WTC11 (cell line): ENCODE results near the gene EZR. TPM values are rescaled to one million over a fixed set of nuclear protein-coding genes. Genes with fewer than 3 reads are reported as not detected.
A peak's percentile ranks its signal among the peaks of the same experiment; 100 is the strongest.

Source experiments
- ELF4 ChIP-seq: sonication (generic); formaldehyde crosslinking; IDR thresholded peaks from 2 replicates; pipeline ENCODE4 v1.8.1; 2022; ENCODE audit warnings: low read depth, mild to moderate bottlenecking, moderate library complexity, missing genetic modification reagents
- EMX1 ChIP-seq: fragments of 250-450 bp; sonication (Bioruptor Pico); IDR thresholded peaks from 2 replicates; pipeline ENCODE4 v1.8.0; 2021; ENCODE audit warnings: mild to moderate bottlenecking
- ESRRA ChIP-seq: sonication (generic); formaldehyde crosslinking; IDR thresholded peaks from 2 replicates; pipeline ENCODE4 v1.8.1; 2022; ENCODE audit warnings: mild to moderate bottlenecking, missing genetic modification reagents, borderline replicate concordance
- ETV6 ChIP-seq: sonication (generic); formaldehyde crosslinking; IDR thresholded peaks from 2 replicates; pipeline ENCODE4 v1.8.1; 2022; ENCODE audit warnings: mild to moderate bottlenecking, missing genetic modification reagents
- FOXK1 ChIP-seq: sonication (generic); formaldehyde crosslinking; IDR thresholded peaks from 2 replicates; pipeline ENCODE4 v1.8.0; 2022; ENCODE audit warnings: mild to moderate bottlenecking, moderate library complexity, missing genetic modification reagents
- GTF2I ChIP-seq: fragments of 250-450 bp; sonication (Bioruptor Pico); conservative IDR thresholded peaks from 2 replicates; pipeline ENCODE4 v1.4.0; 2021; ENCODE audit warnings: mild to moderate bottlenecking
- HMGA2 ChIP-seq: fragments of 250-450 bp; sonication (Bioruptor Pico); IDR thresholded peaks from 2 replicates; pipeline ENCODE4 v1.4.0; 2021; ENCODE audit warnings: mild to moderate bottlenecking, moderate library complexity
- MXD4 ChIP-seq: fragments of 250-450 bp; sonication (Bioruptor Pico); IDR thresholded peaks from 2 replicates; pipeline ENCODE4 v1.8.0; 2021; ENCODE audit warnings: mild to moderate bottlenecking, moderate library complexity, borderline replicate concordance
- NFYB ChIP-seq: sonication (generic); formaldehyde crosslinking; conservative IDR thresholded peaks from 2 replicates; pipeline ENCODE4 v1.8.0; 2022; ENCODE audit warnings: low read depth, missing genetic modification reagents
- NR1H2 ChIP-seq: sonication (generic); formaldehyde crosslinking; IDR thresholded peaks from 2 replicates; pipeline ENCODE4 v1.9.0; 2021; ENCODE audit warnings: mild to moderate bottlenecking, moderate library complexity, missing genetic modification reagents
- NR3C1 ChIP-seq: sonication (generic); formaldehyde crosslinking; conservative IDR thresholded peaks from 2 replicates; pipeline ENCODE4 v1.8.1; 2023; ENCODE audit warnings: low read depth, mild to moderate bottlenecking, missing genetic modification reagents
- RELA ChIP-seq: sonication (generic); formaldehyde crosslinking; IDR thresholded peaks from 2 replicates; pipeline ENCODE4 v1.8.1; 2022; ENCODE audit warnings: missing genetic modification reagents, mild to moderate bottlenecking, borderline replicate concordance
- RORB ChIP-seq: fragments of 250-450 bp; sonication (Bioruptor Pico); IDR thresholded peaks from 2 replicates; pipeline ENCODE4 v1.9.0; 2021; ENCODE audit warnings: mild to moderate bottlenecking
- SP1 ChIP-seq: sonication (generic); formaldehyde crosslinking; conservative IDR thresholded peaks from 2 replicates; pipeline ENCODE4 v1.8.1; 2022; ENCODE audit warnings: missing genetic modification reagents
- ZBTB21 ChIP-seq: sonication (generic); formaldehyde crosslinking; IDR thresholded peaks from 2 replicates; pipeline ENCODE4 v1.8.1; 2023; ENCODE audit warnings: mild to moderate bottlenecking, missing genetic modification reagents, borderline replicate concordance
- ZNF219 ChIP-seq: sonication (generic); formaldehyde crosslinking; IDR thresholded peaks from 2 replicates; pipeline ENCODE4 v1.8.0; 2023; ENCODE audit warnings: missing genetic modification reagents, mild to moderate bottlenecking, borderline replicate concordance
- ZNF317 ChIP-seq: sonication (generic); formaldehyde crosslinking; IDR thresholded peaks from 2 replicates; pipeline ENCODE4 v1.8.1; 2023; ENCODE audit warnings: low read depth, mild to moderate bottlenecking, moderate library complexity, missing genetic modification reagents, borderline replicate concordance
- total RNA-seq: library from RNA; stranded (reverse); gene quantifications from 3 replicates; pipeline ENCODE4 v1.2.3, GENCODE V29; 2021
- TF ChIP-seq, protein P1 (sequence below): sonication (generic); formaldehyde crosslinking; IDR thresholded peaks from 2 replicates; pipeline ENCODE4 v1.8.1; 2023; ENCODE audit warnings: mild to moderate bottlenecking, missing genetic modification reagents, moderate library complexity
- TF ChIP-seq, protein P2 (sequence below): sonication (generic); formaldehyde crosslinking; IDR thresholded peaks from 2 replicates; pipeline ENCODE4 v1.8.1; 2022; ENCODE audit warnings: low read depth, missing genetic modification reagents, borderline replicate concordance
- TF ChIP-seq, protein P3 (sequence below): sonication (generic); formaldehyde crosslinking; IDR thresholded peaks from 2 replicates; pipeline ENCODE4 v1.8.1; 2022; ENCODE audit warnings: missing genetic modification reagents, borderline replicate concordance
- TF ChIP-seq, protein P4 (sequence below): sonication (generic); formaldehyde crosslinking; IDR thresholded peaks from 2 replicates; pipeline ENCODE4 v1.8.1; 2023; ENCODE audit warnings: mild to moderate bottlenecking, missing genetic modification reagents
- TF ChIP-seq, protein P5 (sequence below): fragments of 250-450 bp; sonication (Bioruptor Pico); IDR thresholded peaks from 2 replicates; pipeline ENCODE4 v2.1.2; 2022; ENCODE audit warnings: mild to moderate bottlenecking, moderate library complexity
- TF ChIP-seq, protein P6 (sequence below): sonication (generic); formaldehyde crosslinking; IDR thresholded peaks from 2 replicates; pipeline ENCODE4 v1.8.0; 2022; ENCODE audit warnings: mild to moderate bottlenecking, missing genetic modification reagents
- TF ChIP-seq, protein P7 (sequence below): fragments of 250-450 bp; sonication (Bioruptor Pico); IDR thresholded peaks from 2 replicates; pipeline ENCODE4 v1.9.0; 2021; ENCODE audit warnings: moderate library complexity, mild to moderate bottlenecking, inconsistent platforms, borderline replicate concordance
- TF ChIP-seq, protein P8 (sequence below): sonication (generic); formaldehyde crosslinking; IDR thresholded peaks from 2 replicates; pipeline ENCODE4 v1.8.0; 2022; ENCODE audit warnings: missing genetic modification reagents
- TF ChIP-seq, protein P9 (sequence below): sonication (generic); formaldehyde crosslinking; IDR thresholded peaks from 2 replicates; pipeline ENCODE4 v1.8.0; 2022; ENCODE audit warnings: mild to moderate bottlenecking, missing genetic modification reagents

Gene EZR
- total RNA-seq, 1 experiment from 2014 or later = 215 TPM

DNA sequence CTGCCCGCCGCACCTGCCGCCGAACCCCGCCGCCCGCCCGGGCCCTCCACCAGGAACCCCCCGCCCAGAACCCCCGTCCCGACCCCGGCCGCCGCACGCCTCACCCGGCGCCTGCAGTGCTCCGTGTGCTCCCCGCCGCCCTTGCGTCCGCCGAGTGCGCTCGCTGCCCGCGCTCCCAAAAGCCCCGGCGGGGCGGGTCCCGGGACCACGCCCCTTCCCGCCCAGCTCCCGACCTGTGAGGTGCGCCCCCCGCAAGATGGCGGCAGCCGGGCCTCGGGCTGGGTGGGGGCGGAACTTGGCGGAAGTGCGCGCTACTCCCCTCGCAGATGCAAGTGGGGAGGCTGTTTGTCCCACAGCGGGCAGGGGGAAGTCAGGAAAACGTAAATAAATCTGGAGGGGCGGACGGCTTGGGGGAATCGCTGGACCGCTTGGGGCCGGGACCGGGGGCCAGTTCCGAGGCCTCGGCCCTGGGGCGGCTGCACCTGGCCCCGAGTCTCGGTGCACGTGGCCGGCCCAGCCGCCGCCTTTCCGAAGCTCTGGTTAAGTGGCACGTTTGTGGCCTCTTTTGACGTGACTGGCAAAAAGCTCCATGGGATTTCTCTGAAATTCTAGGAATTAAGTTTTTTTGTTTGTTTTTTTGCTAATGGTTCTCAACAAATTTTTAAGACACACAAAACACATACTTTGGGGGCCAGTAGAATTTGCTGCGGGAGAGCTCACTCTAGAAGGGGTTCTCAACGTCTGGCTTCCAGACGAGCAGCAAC, at the start of gene EZR (continued):
- TF ChIP-seq SP1 (peak; percentile 95), NFYB (peak; percentile 55; the same call in 1 of the 2 replicates), GTF2I (CRISPR knock-in tag) (no peak), MXD4 (0 out of 2 replicates have a peak, but pooled peaks have one; percentile 8), RELA (CRISPR knock-in tag) (peak; percentile 97), NR3C1 (CRISPR knock-in tag) (0 out of 2 replicates have a peak, but pooled peaks have one; percentile 48), RORB (no peak), ETV6 (no peak; the same call in 1 of the 2 replicates), EMX1 (CRISPR knock-in tag) (no peak), NR1H2 (CRISPR knock-in tag) (peak; percentile 90), ESRRA (CRISPR knock-in tag) (peak; percentile 88; the same call in 1 of the 2 replicates), ZBTB21 (CRISPR knock-in tag) (peak; percentile 76; the same call in 1 of the 2 replicates), FOXK1 (CRISPR knock-in tag) (peak; percentile 90), ELF4 (CRISPR knock-in tag) (peak; percentile 97), ZNF219 (CRISPR knock-in tag) (peak; percentile 94; the same call in 1 of the 2 replicates), ZNF317 (0 out of 2 replicates have a peak, but pooled peaks have one; percentile 63), HMGA2 (CRISPR knock-in tag) (no peak)
- TF ChIP-seq, protein P1, sequence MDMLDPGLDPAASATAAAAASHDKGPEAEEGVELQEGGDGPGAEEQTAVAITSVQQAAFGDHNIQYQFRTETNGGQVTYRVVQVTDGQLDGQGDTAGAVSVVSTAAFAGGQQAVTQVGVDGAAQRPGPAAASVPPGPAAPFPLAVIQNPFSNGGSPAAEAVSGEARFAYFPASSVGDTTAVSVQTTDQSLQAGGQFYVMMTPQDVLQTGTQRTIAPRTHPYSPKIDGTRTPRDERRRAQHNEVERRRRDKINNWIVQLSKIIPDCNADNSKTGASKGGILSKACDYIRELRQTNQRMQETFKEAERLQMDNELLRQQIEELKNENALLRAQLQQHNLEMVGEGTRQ = peak; percentile 44; the same call in 1 of the 2 replicates
- TF ChIP-seq, protein P2, sequence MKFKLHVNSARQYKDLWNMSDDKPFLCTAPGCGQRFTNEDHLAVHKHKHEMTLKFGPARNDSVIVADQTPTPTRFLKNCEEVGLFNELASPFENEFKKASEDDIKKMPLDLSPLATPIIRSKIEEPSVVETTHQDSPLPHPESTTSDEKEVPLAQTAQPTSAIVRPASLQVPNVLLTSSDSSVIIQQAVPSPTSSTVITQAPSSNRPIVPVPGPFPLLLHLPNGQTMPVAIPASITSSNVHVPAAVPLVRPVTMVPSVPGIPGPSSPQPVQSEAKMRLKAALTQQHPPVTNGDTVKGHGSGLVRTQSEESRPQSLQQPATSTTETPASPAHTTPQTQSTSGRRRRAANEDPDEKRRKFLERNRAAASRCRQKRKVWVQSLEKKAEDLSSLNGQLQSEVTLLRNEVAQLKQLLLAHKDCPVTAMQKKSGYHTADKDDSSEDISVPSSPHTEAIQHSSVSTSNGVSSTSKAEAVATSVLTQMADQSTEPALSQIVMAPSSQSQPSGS (CRISPR knock-in tag) = peak; percentile 92; the same call in 1 of the 2 replicates
- TF ChIP-seq, protein P3, sequence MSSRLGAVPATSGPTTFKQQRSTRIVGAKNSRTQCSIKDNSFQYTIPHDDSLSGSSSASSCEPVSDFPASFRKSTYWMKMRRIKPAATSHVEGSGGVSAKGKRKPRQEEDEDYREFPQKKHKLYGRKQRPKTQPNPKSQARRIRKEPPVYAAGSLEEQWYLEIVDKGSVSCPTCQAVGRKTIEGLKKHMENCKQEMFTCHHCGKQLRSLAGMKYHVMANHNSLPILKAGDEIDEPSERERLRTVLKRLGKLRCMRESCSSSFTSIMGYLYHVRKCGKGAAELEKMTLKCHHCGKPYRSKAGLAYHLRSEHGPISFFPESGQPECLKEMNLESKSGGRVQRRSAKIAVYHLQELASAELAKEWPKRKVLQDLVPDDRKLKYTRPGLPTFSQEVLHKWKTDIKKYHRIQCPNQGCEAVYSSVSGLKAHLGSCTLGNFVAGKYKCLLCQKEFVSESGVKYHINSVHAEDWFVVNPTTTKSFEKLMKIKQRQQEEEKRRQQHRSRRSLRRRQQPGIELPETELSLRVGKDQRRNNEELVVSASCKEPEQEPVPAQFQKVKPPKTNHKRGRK (CRISPR knock-in tag) = peak; percentile 84; the same call in 1 of the 2 replicates
- TF ChIP-seq, protein P4, sequence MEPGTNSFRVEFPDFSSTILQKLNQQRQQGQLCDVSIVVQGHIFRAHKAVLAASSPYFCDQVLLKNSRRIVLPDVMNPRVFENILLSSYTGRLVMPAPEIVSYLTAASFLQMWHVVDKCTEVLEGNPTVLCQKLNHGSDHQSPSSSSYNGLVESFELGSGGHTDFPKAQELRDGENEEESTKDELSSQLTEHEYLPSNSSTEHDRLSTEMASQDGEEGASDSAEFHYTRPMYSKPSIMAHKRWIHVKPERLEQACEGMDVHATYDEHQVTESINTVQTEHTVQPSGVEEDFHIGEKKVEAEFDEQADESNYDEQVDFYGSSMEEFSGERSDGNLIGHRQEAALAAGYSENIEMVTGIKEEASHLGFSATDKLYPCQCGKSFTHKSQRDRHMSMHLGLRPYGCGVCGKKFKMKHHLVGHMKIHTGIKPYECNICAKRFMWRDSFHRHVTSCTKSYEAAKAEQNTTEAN (CRISPR knock-in tag) = peak; percentile 98
- TF ChIP-seq, protein P5, sequence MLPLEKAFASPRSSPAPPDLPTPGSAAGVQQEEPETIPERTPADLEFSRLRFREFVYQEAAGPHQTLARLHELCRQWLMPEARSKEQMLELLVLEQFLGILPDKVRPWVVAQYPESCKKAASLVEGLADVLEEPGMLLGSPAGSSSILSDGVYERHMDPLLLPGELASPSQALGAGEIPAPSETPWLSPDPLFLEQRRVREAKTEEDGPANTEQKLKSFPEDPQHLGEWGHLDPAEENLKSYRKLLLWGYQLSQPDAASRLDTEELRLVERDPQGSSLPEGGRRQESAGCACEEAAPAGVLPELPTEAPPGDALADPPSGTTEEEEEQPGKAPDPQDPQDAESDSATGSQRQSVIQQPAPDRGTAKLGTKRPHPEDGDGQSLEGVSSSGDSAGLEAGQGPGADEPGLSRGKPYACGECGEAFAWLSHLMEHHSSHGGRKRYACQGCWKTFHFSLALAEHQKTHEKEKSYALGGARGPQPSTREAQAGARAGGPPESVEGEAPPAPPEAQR (CRISPR knock-in tag) = no peak
- TF ChIP-seq, protein P6, sequence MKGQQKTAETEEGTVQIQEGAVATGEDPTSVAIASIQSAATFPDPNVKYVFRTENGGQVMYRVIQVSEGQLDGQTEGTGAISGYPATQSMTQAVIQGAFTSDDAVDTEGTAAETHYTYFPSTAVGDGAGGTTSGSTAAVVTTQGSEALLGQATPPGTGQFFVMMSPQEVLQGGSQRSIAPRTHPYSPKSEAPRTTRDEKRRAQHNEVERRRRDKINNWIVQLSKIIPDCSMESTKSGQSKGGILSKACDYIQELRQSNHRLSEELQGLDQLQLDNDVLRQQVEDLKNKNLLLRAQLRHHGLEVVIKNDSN (CRISPR knock-in tag) = peak; percentile 86
- TF ChIP-seq, protein P7, sequence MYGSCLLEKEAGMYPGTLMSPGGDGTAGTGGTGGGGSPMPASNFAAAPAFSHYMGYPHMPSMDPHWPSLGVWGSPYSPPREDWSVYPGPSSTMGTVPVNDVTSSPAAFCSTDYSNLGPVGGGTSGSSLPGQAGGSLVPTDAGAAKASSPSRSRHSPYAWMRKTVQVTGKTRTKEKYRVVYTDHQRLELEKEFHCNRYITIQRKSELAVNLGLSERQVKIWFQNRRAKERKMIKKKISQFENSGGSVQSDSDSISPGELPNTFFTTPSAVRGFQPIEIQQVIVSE = no peak
- TF ChIP-seq, protein P8, sequence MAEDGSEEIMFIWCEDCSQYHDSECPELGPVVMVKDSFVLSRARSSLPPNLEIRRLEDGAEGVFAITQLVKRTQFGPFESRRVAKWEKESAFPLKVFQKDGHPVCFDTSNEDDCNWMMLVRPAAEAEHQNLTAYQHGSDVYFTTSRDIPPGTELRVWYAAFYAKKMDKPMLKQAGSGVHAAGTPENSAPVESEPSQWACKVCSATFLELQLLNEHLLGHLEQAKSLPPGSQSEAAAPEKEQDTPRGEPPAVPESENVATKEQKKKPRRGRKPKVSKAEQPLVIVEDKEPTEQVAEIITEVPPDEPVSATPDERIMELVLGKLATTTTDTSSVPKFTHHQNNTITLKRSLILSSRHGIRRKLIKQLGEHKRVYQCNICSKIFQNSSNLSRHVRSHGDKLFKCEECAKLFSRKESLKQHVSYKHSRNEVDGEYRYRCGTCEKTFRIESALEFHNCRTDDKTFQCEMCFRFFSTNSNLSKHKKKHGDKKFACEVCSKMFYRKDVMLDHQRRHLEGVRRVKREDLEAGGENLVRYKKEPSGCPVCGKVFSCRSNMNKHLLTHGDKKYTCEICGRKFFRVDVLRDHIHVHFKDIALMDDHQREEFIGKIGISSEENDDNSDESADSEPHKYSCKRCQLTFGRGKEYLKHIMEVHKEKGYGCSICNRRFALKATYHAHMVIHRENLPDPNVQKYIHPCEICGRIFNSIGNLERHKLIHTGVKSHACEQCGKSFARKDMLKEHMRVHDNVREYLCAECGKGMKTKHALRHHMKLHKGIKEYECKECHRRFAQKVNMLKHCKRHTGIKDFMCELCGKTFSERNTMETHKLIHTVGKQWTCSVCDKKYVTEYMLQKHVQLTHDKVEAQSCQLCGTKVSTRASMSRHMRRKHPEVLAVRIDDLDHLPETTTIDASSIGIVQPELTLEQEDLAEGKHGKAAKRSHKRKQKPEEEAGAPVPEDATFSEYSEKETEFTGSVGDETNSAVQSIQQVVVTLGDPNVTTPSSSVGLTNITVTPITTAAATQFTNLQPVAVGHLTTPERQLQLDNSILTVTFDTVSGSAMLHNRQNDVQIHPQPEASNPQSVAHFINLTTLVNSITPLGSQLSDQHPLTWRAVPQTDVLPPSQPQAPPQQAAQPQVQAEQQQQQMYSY = peak; percentile 66; the same call in 1 of the 2 replicates
- TF ChIP-seq, protein P9, sequence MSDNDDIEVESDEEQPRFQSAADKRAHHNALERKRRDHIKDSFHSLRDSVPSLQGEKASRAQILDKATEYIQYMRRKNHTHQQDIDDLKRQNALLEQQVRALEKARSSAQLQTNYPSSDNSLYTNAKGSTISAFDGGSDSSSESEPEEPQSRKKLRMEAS (CRISPR knock-in tag) = peak; percentile 99
